Natural killer cell (primary cell): ENCODE data around the gene RPS27A. TPM values are rescaled to one million over a fixed set of nuclear protein-coding genes. Genes with fewer than 3 reads are reported as not detected.

Experiments used
- ATAC-seq, 3 donors: fragments of 150-1000 bp in 2 of 3; fragments of 200-7000 bp in 1 of 3; cut with Tn5 transposase; 1 replicate in 1 of 3; 2 replicates in 2 of 3; pipeline ENCODE4 v1.10.0; 2021; ENCODE audit warnings: mild to moderate bottlenecking in 2 of 3, moderate library complexity in 2 of 3
- DNase-seq, 2 donors: peaks; one replicate each; pipeline versions ENCODE4 v3.0.0 to v3.0.0-alpha.2; 2013 to 2021; ENCODE audit warnings: mixed read lengths in 1 of 2
- H3K27ac ChIP-seq: one replicate; pipeline ENCODE4 v1.5.1; 2013; ENCODE audit warnings: mild to moderate bottlenecking, low read length
- H3K27me3 ChIP-seq: one replicate; pipeline ENCODE4 v1.6.1; 2013; ENCODE audit warnings: low read length; ENCODE audit not compliant: control insufficient read depth, insufficient read depth
- H3K36me3 ChIP-seq: one replicate; pipeline ENCODE4 v1.6.1; 2013; ENCODE audit warnings: low read length; ENCODE audit not compliant: control insufficient read depth, insufficient read depth
- H3K4me1 ChIP-seq: one replicate; pipeline ENCODE4 v1.6.1; 2013; ENCODE audit warnings: low read length; ENCODE audit not compliant: control insufficient read depth, insufficient read depth
- H3K4me3 ChIP-seq: one replicate; pipeline ENCODE4 v1.5.1; 2013; ENCODE audit warnings: low read length
- H3K9me3 ChIP-seq: one replicate; pipeline ENCODE4 v1.6.1; 2013; ENCODE audit warnings: low read length; ENCODE audit not compliant: control insufficient read depth, insufficient read depth
- H3K27ac Mint-ChIP-seq, 2 donors: one replicate each; pipeline ENCODE4 v1.8.0; 2022; ENCODE audit warnings: mild to moderate bottlenecking in 2 of 2, mixed read lengths in 2 of 2, moderate library complexity in 1 of 2
- H3K27me3 Mint-ChIP-seq, 2 donors: one replicate each; pipeline ENCODE4 v1.8.0; 2022; ENCODE audit warnings: low read depth in 2 of 2, mixed read lengths in 2 of 2
- H3K36me3 Mint-ChIP-seq: one replicate; pipeline ENCODE4 v1.8.0; 2022; ENCODE audit warnings: mixed read lengths
- H3K4me1 Mint-ChIP-seq, 2 donors: one replicate each; pipeline ENCODE4 v1.8.0; 2022; ENCODE audit warnings: mixed read lengths in 2 of 2
- H3K4me3 Mint-ChIP-seq: one replicate; pipeline ENCODE4 v1.8.0; 2022; ENCODE audit warnings: mild to moderate bottlenecking, moderate library complexity, mixed read lengths
- H3K9me3 Mint-ChIP-seq, 2 donors: one replicate each; pipeline ENCODE4 v1.8.0; 2022; ENCODE audit warnings: mixed read lengths in 2 of 2
- WGBS: methylation state at CpG from one replicate; pipeline ENCODE4 v1.1.7; 2013; ENCODE audit warnings: missing lambda C conversion rate; ENCODE audit not compliant: insufficient coverage; 5-methylcytosine and 5-hydroxymethylcytosine counted together
- intact Hi-C: fragments of 100-400 bp; cut with micrococcal nuclease; formaldehyde crosslinking; loops from one replicate; pipeline ENCODE4 v1.14.2; 2022
- total RNA-seq, 4 donors: library from RNA; stranded (reverse); fragments of 120-200 nt in 1 of 4; gene quantifications; one replicate each; pipeline versions ENCODE4 v1.2.3 to v1.2.4, GENCODE V29; 2013 to 2022
- TF ChIP-seq, protein P1 (sequence below): fragments of 200-600 bp; IDR thresholded peaks from one replicate; pipeline ENCODE4 v1.8.0; 2022; ENCODE audit warnings: antibody characterized with exemption

RPS27A gene
- total RNA-seq, 3 donors from 2014 or later (not counting 1 experiment from before 2014, with no cell fraction given): 830 to 1,009 (median 939) TPM

DNA sequence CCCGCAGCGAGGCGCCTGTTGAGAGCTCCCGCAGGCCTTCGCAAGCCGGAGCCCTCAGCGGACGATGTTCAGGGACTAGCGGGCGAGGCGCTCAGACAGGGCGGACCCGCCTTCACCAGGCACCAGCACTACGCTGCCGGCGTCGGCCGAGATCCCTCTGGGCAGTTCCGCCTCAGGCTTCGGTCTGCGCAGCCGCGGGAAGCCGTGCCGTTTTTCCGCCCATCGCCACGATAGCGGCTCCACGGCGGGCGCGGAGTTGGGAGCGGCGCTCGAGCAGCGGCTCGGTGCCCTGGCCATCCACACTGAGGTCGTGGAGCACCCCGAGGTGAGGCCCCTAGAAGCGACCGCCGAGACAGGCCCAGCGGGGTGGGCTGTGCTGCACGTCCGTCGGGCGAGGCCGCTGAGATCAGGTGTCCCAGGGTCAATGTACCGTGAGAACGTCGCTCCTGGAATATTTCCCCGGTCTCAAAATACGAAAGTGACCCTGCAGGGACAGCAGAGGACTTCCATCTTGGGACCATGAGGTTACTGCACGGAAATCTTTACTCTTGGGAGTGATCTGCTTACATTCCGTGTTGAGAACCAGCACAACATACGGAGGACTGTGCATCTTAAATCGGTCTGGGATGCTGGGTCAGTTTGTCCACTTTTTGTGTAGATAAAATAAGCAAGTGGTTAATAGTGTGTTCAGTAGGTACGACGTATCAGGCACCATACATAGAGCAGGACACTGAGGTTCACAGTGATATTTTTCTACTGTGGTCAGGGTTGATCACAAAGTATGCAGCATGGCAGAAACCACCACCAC is 49.8 kb downstream of the RPS27A start:
- Histone ChIP-seq H3K4me1 (peaks cover 14% of the 10 kb centered on the region), H3K27ac (peak overlapping the region; percentile 80), H3K27me3 (no peaks in the 10 kb centered on the region), H3K36me3 (no peaks in the 10 kb centered on the region), H3K9me3 (no peaks in the 10 kb centered on the region), H3K4me3 (peak overlapping the region; percentile 77)
- DNase-seq: peak; percentile 79 to 94
- TF ChIP-seq, protein P1, sequence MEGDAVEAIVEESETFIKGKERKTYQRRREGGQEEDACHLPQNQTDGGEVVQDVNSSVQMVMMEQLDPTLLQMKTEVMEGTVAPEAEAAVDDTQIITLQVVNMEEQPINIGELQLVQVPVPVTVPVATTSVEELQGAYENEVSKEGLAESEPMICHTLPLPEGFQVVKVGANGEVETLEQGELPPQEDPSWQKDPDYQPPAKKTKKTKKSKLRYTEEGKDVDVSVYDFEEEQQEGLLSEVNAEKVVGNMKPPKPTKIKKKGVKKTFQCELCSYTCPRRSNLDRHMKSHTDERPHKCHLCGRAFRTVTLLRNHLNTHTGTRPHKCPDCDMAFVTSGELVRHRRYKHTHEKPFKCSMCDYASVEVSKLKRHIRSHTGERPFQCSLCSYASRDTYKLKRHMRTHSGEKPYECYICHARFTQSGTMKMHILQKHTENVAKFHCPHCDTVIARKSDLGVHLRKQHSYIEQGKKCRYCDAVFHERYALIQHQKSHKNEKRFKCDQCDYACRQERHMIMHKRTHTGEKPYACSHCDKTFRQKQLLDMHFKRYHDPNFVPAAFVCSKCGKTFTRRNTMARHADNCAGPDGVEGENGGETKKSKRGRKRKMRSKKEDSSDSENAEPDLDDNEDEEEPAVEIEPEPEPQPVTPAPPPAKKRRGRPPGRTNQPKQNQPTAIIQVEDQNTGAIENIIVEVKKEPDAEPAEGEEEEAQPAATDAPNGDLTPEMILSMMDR: no peak
- peak overlapping the region; percentile 93 for H3K4me3 Mint-ChIP-seq
- intact Hi-C loops: loop anchor here (1.0 to 5.0 kb wide), 3 partner anchors 13 to 230 kb away; partner anchors contain the start of genes CLHC1, MTIF2, RPS27A and RTN4
- no peaks in the 10 kb centered on the region for H3K27me3 Mint-ChIP-seq
- H3K9me3 Mint-ChIP-seq: no peaks in the 10 kb centered on the region
- H3K4me1 Mint-ChIP-seq: peaks cover 16% of the 10 kb centered on the region in 2 donors
- no peaks in the 10 kb centered on the region for H3K36me3 Mint-ChIP-seq
- H3K27ac Mint-ChIP-seq: peak overlapping the region; percentile 92 to 95
- ATAC-seq: peak; percentile 96 to 100 (median 97)
- WGBS: 2% methylated on average over 60 of the region's 60 CpGs

GRCh38 chr2:55283083-55283482 is 50.6 kb downstream of the RPS27A start:
- no peaks in the 10 kb centered on the region for H3K27me3 ChIP-seq
- Mint-ChIP-seq H3K36me3 (no peaks in the 10 kb centered on the region), H3K4me1 (peaks cover 16% of the 10 kb centered on the region in 2 donors), H3K4me3 (peak overlapping the region; percentile 93), H3K9me3 (no peaks in the 10 kb centered on the region), H3K27ac (peak overlapping the region; percentile 92 to 95), H3K27me3 (no peaks in the 10 kb centered on the region)
- H3K36me3 ChIP-seq: no peaks in the 10 kb centered on the region
- H3K4me3 ChIP-seq: no peak overlapping the region
- WGBS: 97% methylated on average over 12 of the region's 12 CpGs
- peaks cover 14% of the 10 kb centered on the region for H3K4me1 ChIP-seq
- TF ChIP-seq, protein P1: no peak
- no peak overlapping the region for H3K27ac ChIP-seq
- intact Hi-C loops: loop anchor here (5.0 kb wide), 2 partner anchors 51 to 231 kb away; partner anchors contain the start of genes CLHC1, RPS27A and RTN4
- no peaks in the 10 kb centered on the region for H3K9me3 ChIP-seq
- no peak for ATAC-seq
- no peak for DNase-seq

Other genes with a start within 250 kb of the RPS27A start
- 100 to 1,000 TPM; 100 to 117 (median 109) TPM for gene RTN4, start 182.2 kb upstream of the RPS27A start, total RNA-seq
- gene CLHC1, start 395 bp upstream of the RPS27A start, total RNA-seq: 10 to 100 TPM in 1 of 3 donors, 1 to 10 TPM in 2; 5.6 to 14.9 (median 6.3) TPM
- gene MTIF2, start 36.5 kb downstream of the RPS27A start, total RNA-seq: 10 to 100 TPM; 19.8 to 26.6 (median 20.8) TPM
- gene CCDC88A, start 187.2 kb downstream of the RPS27A start, total RNA-seq: 10 to 100 TPM; 20.4 to 39.0 (median 26.4) TPM